Neural progenitor cell (in vitro differentiated cells): Measurements from ENCODE around the gene NPY4R2.
"Not testable (repeated sequence)": the region's sequence is repeated elsewhere in the genome, so short reads cannot be mapped to it uniquely, and the experiment has no call there.

Experiments used
- CTCF ChIP-seq: fragments of 200-600 bp; sonication (generic); IDR thresholded peaks from 2 replicates; pipeline ENCODE4 v1.5.1; 2017; ENCODE audit warnings: antibody characterized with exemption, mild to moderate bottlenecking
- EZH2 ChIP-seq: fragments of 200-600 bp; sonication (generic); IDR thresholded peaks from 2 replicates; pipeline ENCODE4 v1.6.1; 2017; ENCODE audit warnings: antibody characterized with exemption, mild to moderate bottlenecking, moderate library complexity

- not testable (repeated sequence) for TF ChIP-seq CTCF, EZH2
Observed at GRCh38 chr10:47959677-47960076, 41.2 kb downstream of the NPY4R2 start.
